NCI-H524 treated with DMSO at 0.1 percent for 48 hours (cell line): ENCODE results near the gene CALM3.
A peak's percentile ranks its signal among the peaks of the same experiment; 100 is the strongest.

Source experiments
- DNase-seq: peaks from one replicate; lab custom pipeline; 2025; lab: John Stamatoyannopoulos, UW

CALM3 gene

GRCh38 chr19:46600384-46601317 is 479 bp upstream of the CALM3 start:
- peak; percentile 47 for DNase-seq

- DNase-seq, result no peak
Measured at GRCh38 chr19:46602392-46603194, 1.5 kb downstream of the CALM3 start.

- DNase-seq, result no peak
Measured at GRCh38 chr19:46603195-46603637, 2.1 kb downstream of the CALM3 start.

- no peak for DNase-seq
Measured at GRCh38 chr19:46603752-46604231, 2.7 kb downstream of the CALM3 start.

- no peak for DNase-seq
Measured at GRCh38 chr19:46604781-46605355, 3.7 kb downstream of the CALM3 start.

GRCh38 chr19:46605356-46605821 is 4.3 kb downstream of the CALM3 start:
- DNase-seq, result no peak

GRCh38 chr19:46606019-46606418 is 4.9 kb downstream of the CALM3 start:
- DNase-seq, result no peak

- no peak for DNase-seq
Measured at GRCh38 chr19:46606681-46607447, 5.7 kb downstream of the CALM3 start.

- DNase-seq, result no peak
Measured at GRCh38 chr19:46607448-46607841, 6.3 kb downstream of the CALM3 start.

GRCh38 chr19:46608178-46608577 is 7.0 kb downstream of the CALM3 start:
- no peak for DNase-seq

- no peak for DNase-seq
Measured at GRCh38 chr19:46608581-46609345, 7.6 kb downstream of the CALM3 start.

- DNase-seq, result no peak
Measured at GRCh38 chr19:46609511-46610412, 8.6 kb downstream of the CALM3 start.

GRCh38 chr19:46610413-46610775 is 9.3 kb downstream of the CALM3 start:
- DNase-seq, result no peak

GRCh38 chr19:46610851-46611770 is 10.0 kb downstream of the CALM3 start:
- no peak for DNase-seq

GRCh38 chr19:46611776-46612175 is 10.6 kb downstream of the CALM3 start:
- no peak for DNase-seq

GRCh38 chr19:46613525-46613924 is 12.4 kb downstream of the CALM3 start:
- DNase-seq, result no peak

- no peak for DNase-seq
Measured at GRCh38 chr19:46614114-46614722, 13.1 kb downstream of the CALM3 start.

GRCh38 chr19:46615966-46616365 is 14.8 kb downstream of the CALM3 start:
- DNase-seq, result no peak
